ENCODE measurements around the gene FGD5.

- TF ChIP-seq CTCF (IDR thresholded peaks at IDR 0.05 in 2 of 3, conservative IDR thresholded peaks at IDR 0.05 in 1 of 3; ENCODE audit: insufficient read depth in 2 of 3, low read depth in 1 of 3, low read length in 3 of 3) (no peak), RBM14 (IDR thresholded peaks at IDR 0.05; ENCODE audit: borderline replicate concordance, insufficient read depth, low read depth, low read length) (no peak), ZNF431 (CRISPR knock-in tag; IDR thresholded peaks at IDR 0.05) (no peak), ZNF77 (CRISPR knock-in tag; IDR thresholded peaks at IDR 0.05) (no peak), SMARCC2 (IDR thresholded peaks at IDR 0.05; ENCODE audit: low read depth) (no peak), JUNB (CRISPR knock-in tag; conservative IDR thresholded peaks at IDR 0.05) (no peak), MXI1 (IDR thresholded peaks at IDR 0.05; ENCODE audit: low read depth, low read length) (no peak), CHAMP1 (IDR thresholded peaks at IDR 0.05) (no peak), MYC (IDR thresholded peaks at IDR 0.05; ENCODE audit: low read depth, low read length) (no peak), MYC (CRISPR knock-in tag; IDR thresholded peaks at IDR 0.05; ENCODE audit: borderline replicate concordance, low read depth) (no peak), MAFG (tag; conservative IDR thresholded peaks at IDR 0.05) (no peak)
Measured at GRCh38 chr3:14848906-14849305, 30.1 kb downstream of the FGD5 start.

All from K562 (cell line).